H9 (cell line): ENCODE results near the gene HLA-DQA1. TPM values are rescaled to one million over a fixed set of nuclear protein-coding genes. Genes with fewer than 3 reads are reported as not detected.

Source experiments
- DNase-seq: peaks from one replicate; pipeline ENCODE4 v3.0.0-alpha.2; 2017
- H2AFZ ChIP-seq: one replicate; pipeline ENCODE4 v1.6.1; 2013; ENCODE audit warnings: mild to moderate bottlenecking, low read length, control low read depth, moderate library complexity
- H2AK5ac ChIP-seq: 2 replicates; pipeline ENCODE4 v1.6.1; 2013; ENCODE audit warnings: low read length, control low read depth, mixed read lengths; ENCODE audit not compliant: insufficient read length
- H2BK120ac ChIP-seq: one replicate; pipeline ENCODE4 v1.6.1; 2013; ENCODE audit warnings: low read depth, mild to moderate bottlenecking, low read length, control low read depth, inconsistent platforms; ENCODE audit not compliant: poor library complexity, severe bottlenecking
- H2BK12ac ChIP-seq: 2 replicates; pipeline ENCODE4 v1.6.1; 2013; ENCODE audit warnings: low read length, control low read depth, mixed read lengths, low read depth; ENCODE audit not compliant: insufficient read length
- H2BK15ac ChIP-seq: 2 replicates; pipeline ENCODE4 v1.6.1; 2013; ENCODE audit warnings: low read depth, low read length, control low read depth
- H2BK20ac ChIP-seq: one replicate; pipeline ENCODE4 v1.6.1; 2013; ENCODE audit warnings: low read depth, mild to moderate bottlenecking, low read length, control low read depth, inconsistent platforms; ENCODE audit not compliant: poor library complexity, severe bottlenecking
- H2BK5ac ChIP-seq: 2 replicates; pipeline ENCODE4 v1.6.1; 2013; ENCODE audit warnings: low read length, control low read depth, mixed read lengths; ENCODE audit not compliant: insufficient read length
- H3K14ac ChIP-seq: 2 replicates; pipeline ENCODE4 v1.6.1; 2013; ENCODE audit warnings: low read length, control low read depth; ENCODE audit not compliant: insufficient read depth
- H3K18ac ChIP-seq: 2 replicates; pipeline ENCODE4 v1.6.1; 2013; ENCODE audit warnings: low read depth, mild to moderate bottlenecking, mixed read lengths, low read length, control low read depth; ENCODE audit not compliant: insufficient read length
- H3K23ac ChIP-seq: 2 replicates; pipeline ENCODE4 v1.6.1; 2013; ENCODE audit warnings: low read length, control low read depth, mixed read lengths, low read depth; ENCODE audit not compliant: insufficient read length
- H3K23me2 ChIP-seq: 2 replicates; pipeline ENCODE4 v1.6.1; 2013; ENCODE audit warnings: low read depth, mild to moderate bottlenecking, mixed read lengths, low read length, control low read depth; ENCODE audit not compliant: insufficient read length, poor library complexity, severe bottlenecking
- H3K27ac ChIP-seq: 2 replicates; pipeline ENCODE4 v1.5.1; 2013; ENCODE audit warnings: low read length, control low read depth, mixed read lengths, low read depth; ENCODE audit not compliant: insufficient read length
- H3K27me3 ChIP-seq: 2 replicates; pipeline ENCODE4 v1.6.1; 2013; ENCODE audit warnings: low read length, control low read depth, inconsistent platforms; ENCODE audit not compliant: insufficient read depth
- H3K4ac ChIP-seq: 2 replicates; pipeline ENCODE4 v1.6.1; 2013; ENCODE audit warnings: low read depth, mild to moderate bottlenecking, control low read depth, inconsistent platforms, low read length, moderate library complexity
- H3K4me1 ChIP-seq: 2 replicates; pipeline ENCODE4 v1.6.1; 2013; ENCODE audit warnings: low read length, control low read depth, inconsistent platforms; ENCODE audit not compliant: insufficient read depth
- H3K4me2 ChIP-seq: 2 replicates; pipeline ENCODE4 v1.6.1; 2013; ENCODE audit warnings: low read length, control low read depth, mixed read lengths; ENCODE audit not compliant: insufficient read length, insufficient read depth
- H3K56ac ChIP-seq: 2 replicates; pipeline ENCODE4 v1.6.1; 2013; ENCODE audit warnings: low read depth, mild to moderate bottlenecking, mixed read lengths, low read length, control low read depth; ENCODE audit not compliant: insufficient read length
- H3K79me1 ChIP-seq: 2 replicates; pipeline ENCODE4 v1.6.1; 2013; ENCODE audit warnings: low read depth, mild to moderate bottlenecking, moderate library complexity, low read length, control low read depth, inconsistent platforms; ENCODE audit not compliant: insufficient read depth, poor library complexity, severe bottlenecking
- H3K79me2 ChIP-seq: 2 replicates; pipeline ENCODE4 v1.6.1; 2013; ENCODE audit warnings: low read length, control low read depth, inconsistent platforms; ENCODE audit not compliant: insufficient read depth
- H3K9ac ChIP-seq: 2 replicates; pipeline ENCODE4 v1.6.1; 2013; ENCODE audit warnings: low read length, control low read depth, mixed read lengths; ENCODE audit not compliant: insufficient read length; ENCODE audit errors: extremely low read depth
- H3K9me3 ChIP-seq: one replicate; pipeline ENCODE4 v1.6.1; 2013; ENCODE audit warnings: low read depth, low read length, inconsistent platforms; ENCODE audit not compliant: control insufficient read depth
- H3T11ph ChIP-seq: one replicate; pipeline ENCODE4 v1.6.1; 2013; ENCODE audit warnings: mild to moderate bottlenecking, low read length, control low read depth, inconsistent platforms
- H4K20me1 ChIP-seq: one replicate; pipeline ENCODE4 v1.6.1; 2013; ENCODE audit not compliant: control insufficient read depth, insufficient read length, insufficient read depth
- H4K5ac ChIP-seq: 2 replicates; pipeline ENCODE4 v1.6.1; 2013; ENCODE audit warnings: low read depth, mild to moderate bottlenecking, mixed read lengths, low read length, control low read depth; ENCODE audit not compliant: insufficient read length
- H4K8ac ChIP-seq: replicated peaks from 2 replicates; pipeline ENCODE4 v1.6.1; 2013; ENCODE audit warnings: low read length, control low read depth, mixed read lengths, low read depth; ENCODE audit not compliant: insufficient read length
- H4K91ac ChIP-seq: 2 replicates; pipeline ENCODE4 v1.6.1; 2013; ENCODE audit warnings: low read depth, mild to moderate bottlenecking, moderate library complexity, mixed read lengths, low read length, control low read depth; ENCODE audit not compliant: insufficient read length
- H3K27ac Mint-ChIP-seq, 3 experiments: 2 replicates in 2 of 3; 3 replicates in 1 of 3; pipeline ENCODE4 v1.8.0; 2020 to 2021; ENCODE audit warnings: mixed read lengths in 3 of 3, mild to moderate bottlenecking in 1 of 3, moderate library complexity in 1 of 3
- H3K27me3 Mint-ChIP-seq: 2 replicates; pipeline ENCODE4 v1.8.0; 2021; ENCODE audit warnings: low read depth, mild to moderate bottlenecking, moderate library complexity, mixed read lengths
- H3K36me3 Mint-ChIP-seq, 3 experiments: 2 replicates in 2 of 3; 3 replicates in 1 of 3; pipeline ENCODE4 v1.8.0; 2020 to 2021; ENCODE audit warnings: low read depth in 3 of 3, mixed read lengths in 3 of 3; ENCODE audit not compliant: insufficient read depth in 1 of 3
- H3K4me1 Mint-ChIP-seq, 2 experiments: 2 replicates each; pipeline ENCODE4 v1.8.0; 2020; ENCODE audit warnings: mixed read lengths in 2 of 2
- H3K4me3 Mint-ChIP-seq, 2 experiments: 2 replicates in 1 of 2; 3 replicates in 1 of 2; pipeline ENCODE4 v1.8.0; 2020 to 2021; ENCODE audit warnings: mild to moderate bottlenecking in 2 of 2, mixed read lengths in 2 of 2, moderate library complexity in 1 of 2
- H3K9me3 Mint-ChIP-seq, 2 experiments: 2 replicates in 1 of 2; 3 replicates in 1 of 2; pipeline ENCODE4 v1.8.0; 2020; ENCODE audit warnings: mild to moderate bottlenecking in 2 of 2, mixed read lengths in 2 of 2, moderate library complexity in 1 of 2
- WGBS: extraction: QIAGEN DNeasy Blood & Tissue Kit; methylation state at CpG from one replicate; pipeline ENCODE4 v1.1.7; 2013; ENCODE audit warnings: missing lambda C conversion rate, low lambda C conversion rate, mixed read lengths; ENCODE audit not compliant: insufficient read length; ENCODE audit errors: extremely low coverage; 5-methylcytosine and 5-hydroxymethylcytosine counted together
- total RNA-seq: library from RNA; stranded (reverse); gene quantifications from 2 replicates; pipeline ENCODE4 v1.2.1, GENCODE V29; 2021
- TF ChIP-seq, protein P1 (sequence below): fragments of 200-600 bp; sonication (generic); conservative IDR thresholded peaks from 3 replicates; pipeline ENCODE4 v1.8.0; 2021; ENCODE audit warnings: antibody characterized with exemption, mild to moderate bottlenecking

Gene HLA-DQA1
- total RNA-seq, 1 experiment from 2014 or later, result 1.7 TPM

DNA sequence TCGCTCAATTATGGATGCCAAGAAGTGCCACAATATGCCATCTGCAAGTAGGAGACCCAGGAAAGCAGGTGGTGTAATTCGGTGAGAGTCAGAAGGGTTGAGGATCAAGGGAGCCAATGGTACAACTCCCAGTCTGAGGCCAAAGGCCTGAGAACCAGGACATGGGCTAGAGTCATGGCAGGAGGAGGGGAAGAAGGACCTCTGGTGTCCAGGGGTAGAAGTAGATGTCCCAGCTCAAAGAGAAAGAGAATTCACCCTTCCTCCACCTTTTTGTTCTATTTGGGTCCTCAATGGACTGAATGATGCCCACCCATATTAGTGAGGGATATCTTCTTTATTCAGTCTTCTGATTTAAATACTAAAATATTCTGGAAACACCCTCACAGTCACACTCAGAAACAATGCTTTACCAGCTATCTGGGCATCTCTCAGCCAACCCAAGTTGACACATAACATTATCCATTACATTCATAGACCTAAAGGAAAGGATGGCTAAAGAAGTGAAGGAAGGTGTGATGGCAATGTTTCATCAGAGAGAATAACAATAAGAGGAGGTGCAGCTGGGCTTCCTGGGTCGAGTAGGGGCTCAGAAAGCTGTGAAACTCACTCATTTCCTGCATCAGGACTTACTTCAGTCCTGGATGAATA, 21.2 kb upstream of the HLA-DQA1 start:
- H3K4ac ChIP-seq, result no peak overlapping the region
- Mint-ChIP-seq H3K4me1 (peaks cover 13 to 21% of the 10 kb centered on the region in 2 experiments), H3K27ac (no peak overlapping the region; a peak in 1 of 7 replicates), H3K36me3 (no peaks in the 10 kb centered on the region), H3K9me3 (no peaks in the 10 kb centered on the region; a peak in 1 of 5 replicates), H3K27me3 (no peaks in the 10 kb centered on the region), H3K4me3 (no peak overlapping the region)
- no peak overlapping the region for H3K14ac ChIP-seq
- WGBS, result no CpG with 5 or more reads among the region's 3 CpGs
- H3K79me2 ChIP-seq, result no peaks in the 10 kb centered on the region
- no peak overlapping the region for H3K9ac ChIP-seq
- H4K5ac ChIP-seq, result no peak overlapping the region
- no peak overlapping the region for H2AK5ac ChIP-seq
- no peaks in the 10 kb centered on the region for H3K23me2 ChIP-seq
- no peak overlapping the region for H2BK15ac ChIP-seq
- TF ChIP-seq, protein P1, sequence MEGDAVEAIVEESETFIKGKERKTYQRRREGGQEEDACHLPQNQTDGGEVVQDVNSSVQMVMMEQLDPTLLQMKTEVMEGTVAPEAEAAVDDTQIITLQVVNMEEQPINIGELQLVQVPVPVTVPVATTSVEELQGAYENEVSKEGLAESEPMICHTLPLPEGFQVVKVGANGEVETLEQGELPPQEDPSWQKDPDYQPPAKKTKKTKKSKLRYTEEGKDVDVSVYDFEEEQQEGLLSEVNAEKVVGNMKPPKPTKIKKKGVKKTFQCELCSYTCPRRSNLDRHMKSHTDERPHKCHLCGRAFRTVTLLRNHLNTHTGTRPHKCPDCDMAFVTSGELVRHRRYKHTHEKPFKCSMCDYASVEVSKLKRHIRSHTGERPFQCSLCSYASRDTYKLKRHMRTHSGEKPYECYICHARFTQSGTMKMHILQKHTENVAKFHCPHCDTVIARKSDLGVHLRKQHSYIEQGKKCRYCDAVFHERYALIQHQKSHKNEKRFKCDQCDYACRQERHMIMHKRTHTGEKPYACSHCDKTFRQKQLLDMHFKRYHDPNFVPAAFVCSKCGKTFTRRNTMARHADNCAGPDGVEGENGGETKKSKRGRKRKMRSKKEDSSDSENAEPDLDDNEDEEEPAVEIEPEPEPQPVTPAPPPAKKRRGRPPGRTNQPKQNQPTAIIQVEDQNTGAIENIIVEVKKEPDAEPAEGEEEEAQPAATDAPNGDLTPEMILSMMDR, result peak; percentile 33; the same call in 2 of the 3 replicates
- no peak overlapping the region for H4K91ac ChIP-seq
- no peak overlapping the region for H3K18ac ChIP-seq
- peaks cover 2% of the 10 kb centered on the region; the same call in 1 of the 2 replicates for H3K4me1 ChIP-seq
- H2BK20ac ChIP-seq, result no peak overlapping the region
- H3T11ph ChIP-seq, result no peak overlapping the region
- no peaks in the 10 kb centered on the region for H3K79me1 ChIP-seq
- H2BK120ac ChIP-seq, result no peak overlapping the region
- H2BK12ac ChIP-seq, result no peak overlapping the region
- no peak overlapping the region for H3K27ac ChIP-seq
- no peak overlapping the region for H4K8ac ChIP-seq
- H3K27me3 ChIP-seq, result no peaks in the 10 kb centered on the region
- H2BK5ac ChIP-seq, result no peak overlapping the region
- no peak overlapping the region for H3K4me2 ChIP-seq
- no peak overlapping the region for H2AFZ ChIP-seq
- no peak overlapping the region for H3K56ac ChIP-seq
- H4K20me1 ChIP-seq, result no peaks in the 10 kb centered on the region
- no peaks in the 10 kb centered on the region for H3K9me3 ChIP-seq
- H3K23ac ChIP-seq, result no peak overlapping the region
- peak; percentile 31 for DNase-seq
